MG63 (cell line): ENCODE measurements around the gene CANT1. TPM values are rescaled to one million over a fixed set of nuclear protein-coding genes. Genes with fewer than 3 reads are reported as not detected.
A peak's percentile ranks its signal among the peaks of the same experiment; 100 is the strongest.

Experiments
- DNase-seq: peaks from one replicate; pipeline ENCODE4 v3.0.0-alpha.2; 2020
- H3K27me3 ChIP-seq: fragments of 250-450 bp; sonication (Bioruptor Pico); 2 replicates; pipeline ENCODE4 v1.5.1; 2020; ENCODE audit warnings: mild to moderate bottlenecking, moderate library complexity
- H3K36me3 ChIP-seq: fragments of 250-450 bp; sonication (Bioruptor Pico); 2 replicates; pipeline ENCODE4 v1.5.1; 2020; ENCODE audit warnings: mild to moderate bottlenecking, moderate library complexity
- H3K4me3 ChIP-seq: fragments of 250-450 bp; sonication (Bioruptor Pico); 2 replicates; pipeline ENCODE4 v1.5.1; 2020; ENCODE audit warnings: mild to moderate bottlenecking, moderate library complexity
- H3K9me3 ChIP-seq: fragments of 250-450 bp; sonication (Bioruptor Pico); 2 replicates; pipeline ENCODE4 v1.5.1; 2020; ENCODE audit warnings: mild to moderate bottlenecking, moderate library complexity
- total RNA-seq: library from RNA; depleted of rRNA; stranded (reverse); fragments of >200 nt; shearing (Covaris generic); gene quantifications from 2 replicates; pipeline ENCODE4 v1.2.3, GENCODE V29; 2014; ENCODE audit warnings: low replicate concordance; rRNA removed

The CANT1 gene
- 107 and 112 TPM in 2 replicates for total RNA-seq

- peaks cover 14% of the 10 kb centered on the region for H3K9me3 ChIP-seq
- H3K36me3 ChIP-seq, result peaks cover 23% of the 10 kb centered on the region
- peak within 1 kb of the TSS; percentile 82 for H3K4me3 ChIP-seq
- no peaks in the 10 kb centered on the region for H3K27me3 ChIP-seq
- DNase-seq, result peak; percentile 87
These were observed at the start of gene CANT1 for GRCh38 chr17:79009397-79010303. TSS of gene CANT1 (minus strand) at chr17:79009764. CDS start at chr17:78997622, 12,142 bp downstream.

- H3K9me3 ChIP-seq, result peaks cover 6% of the 10 kb centered on the region
- no peak overlapping the region for H3K4me3 ChIP-seq
- no peak for DNase-seq
- no peaks in the 10 kb centered on the region for H3K36me3 ChIP-seq
- H3K27me3 ChIP-seq, result 0 out of 2 replicates have a peak, but pooled peaks cover 2% of the 10 kb centered on the region
These were observed 48.3 kb upstream of the CANT1 start for GRCh38 chr17:79057737-79058385.

GRCh38 chr17:79055197-79055596 lies 45.6 kb upstream of the CANT1 start:
- H3K36me3 ChIP-seq, result no peaks in the 10 kb centered on the region
- H3K27me3 ChIP-seq, result 0 out of 2 replicates have a peak, but pooled peaks cover 2% of the 10 kb centered on the region
- DNase-seq, result no peak
- H3K4me3 ChIP-seq, result no peak overlapping the region
- peaks cover 6% of the 10 kb centered on the region for H3K9me3 ChIP-seq

- peaks cover 6% of the 10 kb centered on the region for H3K9me3 ChIP-seq
- no peak overlapping the region for H3K4me3 ChIP-seq
- H3K36me3 ChIP-seq, result no peaks in the 10 kb centered on the region
- H3K27me3 ChIP-seq, result 0 out of 2 replicates have a peak, but pooled peaks cover 2% of the 10 kb centered on the region
- no peak for DNase-seq
These were observed 44.8 kb upstream of the CANT1 start for GRCh38 chr17:79054200-79054960.

- Histone ChIP-seq H3K4me3 (no peak overlapping the region), H3K27me3 (0 out of 2 replicates have a peak, but pooled peaks cover 2% of the 10 kb centered on the region), H3K9me3 (peaks cover 6% of the 10 kb centered on the region), H3K36me3 (no peaks in the 10 kb centered on the region)
- DNase-seq, result peak; percentile 91
These were observed 43.8 kb upstream of the CANT1 start for GRCh38 chr17:79053251-79053925.

- Histone ChIP-seq H3K27me3 (0 out of 2 replicates have a peak, but pooled peaks cover 2% of the 10 kb centered on the region), H3K9me3 (peaks cover 6% of the 10 kb centered on the region), H3K4me3 (no peak overlapping the region), H3K36me3 (no peaks in the 10 kb centered on the region)
- no peak for DNase-seq
These were observed 42.6 kb upstream of the CANT1 start for GRCh38 chr17:79052131-79052530.

- Histone ChIP-seq H3K4me3 (no peak overlapping the region), H3K27me3 (0 out of 2 replicates have a peak, but pooled peaks cover 2% of the 10 kb centered on the region), H3K36me3 (no peaks in the 10 kb centered on the region), H3K9me3 (peaks cover 6% of the 10 kb centered on the region)
- no peak for DNase-seq
These were observed 41.7 kb upstream of the CANT1 start for GRCh38 chr17:79051306-79051705.

GRCh38 chr17:79050551-79050950 lies 41.0 kb upstream of the CANT1 start:
- DNase-seq, result peak; percentile 34
- peaks cover 6% of the 10 kb centered on the region for H3K9me3 ChIP-seq
- H3K4me3 ChIP-seq, result no peak overlapping the region
- 0 out of 2 replicates have a peak, but pooled peaks cover 2% of the 10 kb centered on the region for H3K27me3 ChIP-seq
- H3K36me3 ChIP-seq, result no peaks in the 10 kb centered on the region

- DNase-seq, result no peak
- peaks cover 6% of the 10 kb centered on the region for H3K9me3 ChIP-seq
- no peak overlapping the region for H3K4me3 ChIP-seq
- H3K27me3 ChIP-seq, result no peaks in the 10 kb centered on the region
- H3K36me3 ChIP-seq, result no peaks in the 10 kb centered on the region
These were observed 40.3 kb upstream of the CANT1 start for GRCh38 chr17:79049821-79050220.

GRCh38 chr17:79048826-79049755 lies 39.5 kb upstream of the CANT1 start:
- DNase-seq, result no peak
- Histone ChIP-seq H3K27me3 (no peaks in the 10 kb centered on the region), H3K9me3 (peaks cover under 1% of the 10 kb centered on the region; the same call in 1 of the 2 replicates)

GRCh38 chr17:79047923-79048825 lies 38.6 kb upstream of the CANT1 start:
- H3K27me3 ChIP-seq, result no peaks in the 10 kb centered on the region
- H3K4me3 ChIP-seq, result no peak overlapping the region
- H3K9me3 ChIP-seq, result no peaks in the 10 kb centered on the region
- DNase-seq, result no peak
- H3K36me3 ChIP-seq, result no peaks in the 10 kb centered on the region

More at GRCh38 chr17:79048826-79049755, 39.5 kb upstream of the CANT1 start:
- H3K36me3 ChIP-seq, result no peaks in the 10 kb centered on the region
- H3K4me3 ChIP-seq, result no peak overlapping the region

- no peak for DNase-seq
- Histone ChIP-seq H3K36me3 (no peaks in the 10 kb centered on the region), H3K4me3 (no peak overlapping the region), H3K27me3 (no peaks in the 10 kb centered on the region), H3K9me3 (no peaks in the 10 kb centered on the region)
These were observed 37.8 kb upstream of the CANT1 start for GRCh38 chr17:79047291-79047920.

GRCh38 chr17:79046916-79047280 lies 37.3 kb upstream of the CANT1 start:
- H3K36me3 ChIP-seq, result no peaks in the 10 kb centered on the region
- no peak for DNase-seq
- H3K4me3 ChIP-seq, result no peak overlapping the region

More at GRCh38 chr17:79046916-79047280, 37.3 kb upstream of the CANT1 start:
- no peaks in the 10 kb centered on the region for H3K27me3 ChIP-seq
- H3K9me3 ChIP-seq, result no peaks in the 10 kb centered on the region
